Loucy (cell line): Measurements from ENCODE around the gene FOXP1.

Experiments
- H2AFZ ChIP-seq: fragments of 200-600 bp; sonication (generic); 2 replicates; pipeline ENCODE4 v1.6.0; 2016; ENCODE audit warnings: antibody characterized with exemption, mild to moderate bottlenecking, low read length, moderate library complexity
- H3F3A ChIP-seq: fragments of 200-600 bp; 2 replicates; pipeline ENCODE4 v1.6.0; 2016; ENCODE audit warnings: antibody characterized with exemption, low read depth, mild to moderate bottlenecking
- H3K27me3 ChIP-seq: fragments of 200-600 bp; sonication (generic); 2 replicates; pipeline ENCODE4 v1.6.1; 2014; ENCODE audit warnings: low read length, mild to moderate bottlenecking; ENCODE audit not compliant: insufficient read depth, poor library complexity, severe bottlenecking
- H3K36me3 ChIP-seq: fragments of 200-600 bp; sonication (generic); 2 replicates; pipeline ENCODE4 v1.6.1; 2016; ENCODE audit warnings: low read length; ENCODE audit not compliant: insufficient read depth
- H3K4me1 ChIP-seq: fragments of 200-600 bp; sonication (generic); 2 replicates; pipeline ENCODE4 v1.5.1; 2014; ENCODE audit warnings: low read length, mild to moderate bottlenecking; ENCODE audit not compliant: insufficient read depth, poor library complexity, severe bottlenecking
- H3K4me2 ChIP-seq: fragments of 200-600 bp; sonication (generic); 2 replicates; pipeline ENCODE4 v1.6.0; 2014; ENCODE audit warnings: antibody characterized with exemption, low read length, low read depth, mild to moderate bottlenecking; ENCODE audit not compliant: poor library complexity, severe bottlenecking
- H3K4me3 ChIP-seq: fragments of 200-600 bp; sonication (generic); 2 replicates; pipeline ENCODE4 v1.5.1; 2014; ENCODE audit warnings: low read length, mild to moderate bottlenecking, mixed read lengths; ENCODE audit not compliant: poor library complexity, severe bottlenecking
- H3K79me2 ChIP-seq: fragments of 200-600 bp; sonication (generic); 2 replicates; pipeline ENCODE4 v1.6.1; 2014; ENCODE audit warnings: low read length; ENCODE audit not compliant: insufficient read depth
- H3K9ac ChIP-seq: fragments of 200-600 bp; sonication (generic); 2 replicates; pipeline ENCODE4 v1.6.0; 2014; ENCODE audit warnings: mild to moderate bottlenecking, low read depth, low read length, moderate library complexity; ENCODE audit not compliant: poor library complexity, severe bottlenecking
- H3K9me2 ChIP-seq: fragments of 200-600 bp; sonication (generic); replicated peaks from 2 replicates; pipeline ENCODE4 v1.6.1; 2016; ENCODE audit warnings: low read depth, low read length, mixed read lengths
- H3K9me3 ChIP-seq: fragments of 200-600 bp; sonication (generic); 2 replicates; pipeline ENCODE4 v1.6.1; 2014; ENCODE audit warnings: mild to moderate bottlenecking, antibody characterized with exemption, low read length, low read depth; ENCODE audit not compliant: insufficient read depth
- H4K20me1 ChIP-seq: fragments of 200-600 bp; sonication (generic); 2 replicates; pipeline ENCODE4 v1.6.0; 2014; ENCODE audit warnings: antibody characterized with exemption, low read length, mild to moderate bottlenecking; ENCODE audit not compliant: insufficient read depth, poor library complexity, severe bottlenecking
- EZH2phosphoT487 ChIP-seq: fragments of 200-600 bp; IDR thresholded peaks from 2 replicates; pipeline ENCODE4 v1.6.1; 2018; ENCODE audit warnings: antibody characterized with exemption, mild to moderate bottlenecking, moderate library complexity, borderline replicate concordance
- TF ChIP-seq, protein P1 (sequence below): fragments of 200-600 bp; sonication (generic); conservative IDR thresholded peaks from 2 replicates; pipeline ENCODE4 v1.5.1; 2014; ENCODE audit warnings: mild to moderate bottlenecking, antibody characterized with exemption, low read length

Gene FOXP1

DNA sequence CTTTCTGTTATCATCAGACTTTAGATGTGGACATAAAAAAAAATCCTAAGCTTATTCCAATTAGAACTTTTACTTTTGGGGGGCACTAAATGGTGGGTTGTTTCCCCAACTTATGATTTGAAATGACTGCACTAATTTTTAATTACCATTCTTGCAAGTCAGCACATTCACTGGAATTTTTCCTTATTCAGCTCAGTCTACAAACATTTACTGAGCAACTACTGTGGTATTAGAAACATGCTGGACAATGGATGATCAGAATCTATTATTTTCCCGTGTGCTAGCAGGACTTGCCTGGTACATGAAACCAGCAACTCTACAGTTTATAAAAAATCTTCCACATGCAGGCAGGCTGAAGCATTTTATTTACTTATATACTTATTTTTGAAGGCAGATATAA, 273.6 kb downstream of the FOXP1 start:
- H3K36me3 ChIP-seq: no peaks in the 10 kb centered on the region
- H3K4me1 ChIP-seq: peaks cover 55% of the 10 kb centered on the region

DNA sequence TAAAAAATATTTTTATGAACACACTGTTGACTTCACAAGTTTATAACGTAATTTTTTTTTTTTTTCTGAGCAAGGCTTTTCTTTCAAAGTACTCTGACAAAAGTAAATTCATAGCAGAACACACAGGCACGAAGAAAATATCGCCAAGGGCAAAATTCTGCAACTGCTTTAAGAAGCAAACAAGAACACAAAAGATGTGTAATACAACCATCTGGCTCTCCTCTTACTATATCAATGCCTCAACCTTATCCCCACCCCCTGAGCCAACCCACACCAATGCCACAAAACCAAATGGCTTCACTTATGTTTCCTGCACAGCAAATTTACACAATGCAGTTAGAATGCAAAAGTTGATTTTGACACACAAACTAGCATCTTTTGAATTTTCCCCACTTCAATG, 274.2 kb downstream of the FOXP1 start:
- peak overlapping the region; percentile 7 for H3K9ac ChIP-seq
- H3K79me2 ChIP-seq: peaks cover 36% of the 10 kb centered on the region
- H3K9me3 ChIP-seq: no peaks in the 10 kb centered on the region
- no peak overlapping the region for H2AFZ ChIP-seq
- peak overlapping the region; percentile 47 for H3K4me3 ChIP-seq
- H3K4me2 ChIP-seq: peak overlapping the region; percentile 60
- no peaks in the 10 kb centered on the region for H3K9me2 ChIP-seq
- no peaks in the 10 kb centered on the region for H3K36me3 ChIP-seq
- H3K27me3 ChIP-seq: no peaks in the 10 kb centered on the region
- H3K4me1 ChIP-seq: peaks cover 60% of the 10 kb centered on the region
- H3F3A ChIP-seq: peaks cover 7% of the 10 kb centered on the region; the same call in 1 of the 2 replicates
- TF ChIP-seq, protein P1, sequence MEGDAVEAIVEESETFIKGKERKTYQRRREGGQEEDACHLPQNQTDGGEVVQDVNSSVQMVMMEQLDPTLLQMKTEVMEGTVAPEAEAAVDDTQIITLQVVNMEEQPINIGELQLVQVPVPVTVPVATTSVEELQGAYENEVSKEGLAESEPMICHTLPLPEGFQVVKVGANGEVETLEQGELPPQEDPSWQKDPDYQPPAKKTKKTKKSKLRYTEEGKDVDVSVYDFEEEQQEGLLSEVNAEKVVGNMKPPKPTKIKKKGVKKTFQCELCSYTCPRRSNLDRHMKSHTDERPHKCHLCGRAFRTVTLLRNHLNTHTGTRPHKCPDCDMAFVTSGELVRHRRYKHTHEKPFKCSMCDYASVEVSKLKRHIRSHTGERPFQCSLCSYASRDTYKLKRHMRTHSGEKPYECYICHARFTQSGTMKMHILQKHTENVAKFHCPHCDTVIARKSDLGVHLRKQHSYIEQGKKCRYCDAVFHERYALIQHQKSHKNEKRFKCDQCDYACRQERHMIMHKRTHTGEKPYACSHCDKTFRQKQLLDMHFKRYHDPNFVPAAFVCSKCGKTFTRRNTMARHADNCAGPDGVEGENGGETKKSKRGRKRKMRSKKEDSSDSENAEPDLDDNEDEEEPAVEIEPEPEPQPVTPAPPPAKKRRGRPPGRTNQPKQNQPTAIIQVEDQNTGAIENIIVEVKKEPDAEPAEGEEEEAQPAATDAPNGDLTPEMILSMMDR: no peak
- TF ChIP-seq EZH2phosphoT487: no peak
- H4K20me1 ChIP-seq: no peaks in the 10 kb centered on the region

More for the DNA sequence above, 273.6 kb downstream of the FOXP1 start:
- H3K79me2 ChIP-seq: peaks cover 31% of the 10 kb centered on the region
- H3K27me3 ChIP-seq: no peaks in the 10 kb centered on the region
- no peak for TF ChIP-seq EZH2phosphoT487
- TF ChIP-seq, protein P1: no peak
- no peaks in the 10 kb centered on the region for H4K20me1 ChIP-seq
- peak overlapping the region; percentile 47 for H3K4me3 ChIP-seq
- no peaks in the 10 kb centered on the region for H3K9me3 ChIP-seq
- peak overlapping the region; percentile 7 for H3K9ac ChIP-seq
- H3K9me2 ChIP-seq: no peaks in the 10 kb centered on the region
- H2AFZ ChIP-seq: no peak overlapping the region
- H3F3A ChIP-seq: peaks cover 7% of the 10 kb centered on the region; the same call in 1 of the 2 replicates
- peak overlapping the region; percentile 60 for H3K4me2 ChIP-seq

DNA sequence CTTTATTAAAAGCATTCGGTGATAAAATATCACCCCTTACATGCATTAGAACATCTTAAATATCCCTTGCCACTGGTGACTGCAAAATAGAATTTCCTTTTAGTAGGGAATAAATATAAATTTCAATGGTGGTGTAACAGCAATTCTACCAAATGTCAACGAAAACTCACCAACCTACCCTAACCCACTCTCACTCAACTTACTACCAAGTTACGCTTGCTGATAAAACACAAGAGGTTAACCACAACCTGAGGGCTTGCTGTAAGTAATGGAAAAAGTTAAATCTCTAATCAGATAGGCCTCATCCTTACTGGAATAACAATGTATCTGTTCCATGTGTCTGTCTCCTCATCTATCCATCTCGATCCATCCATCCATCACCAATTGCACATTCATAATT, 274.7 kb downstream of the FOXP1 start:
- no peaks in the 10 kb centered on the region for H3K9me3 ChIP-seq
- no peak overlapping the region for H3K9ac ChIP-seq
- no peaks in the 10 kb centered on the region for H3K27me3 ChIP-seq
- no peak for TF ChIP-seq EZH2phosphoT487
- H3K4me1 ChIP-seq: peaks cover 65% of the 10 kb centered on the region
- H3F3A ChIP-seq: peaks cover 7% of the 10 kb centered on the region; the same call in 1 of the 2 replicates
- no peaks in the 10 kb centered on the region for H3K9me2 ChIP-seq
- H3K4me2 ChIP-seq: peak overlapping the region; percentile 60
- peaks cover 41% of the 10 kb centered on the region for H3K79me2 ChIP-seq
- H3K4me3 ChIP-seq: peak overlapping the region; percentile 47
- no peaks in the 10 kb centered on the region for H3K36me3 ChIP-seq
- no peak overlapping the region for H2AFZ ChIP-seq
- no peaks in the 10 kb centered on the region for H4K20me1 ChIP-seq

DNA sequence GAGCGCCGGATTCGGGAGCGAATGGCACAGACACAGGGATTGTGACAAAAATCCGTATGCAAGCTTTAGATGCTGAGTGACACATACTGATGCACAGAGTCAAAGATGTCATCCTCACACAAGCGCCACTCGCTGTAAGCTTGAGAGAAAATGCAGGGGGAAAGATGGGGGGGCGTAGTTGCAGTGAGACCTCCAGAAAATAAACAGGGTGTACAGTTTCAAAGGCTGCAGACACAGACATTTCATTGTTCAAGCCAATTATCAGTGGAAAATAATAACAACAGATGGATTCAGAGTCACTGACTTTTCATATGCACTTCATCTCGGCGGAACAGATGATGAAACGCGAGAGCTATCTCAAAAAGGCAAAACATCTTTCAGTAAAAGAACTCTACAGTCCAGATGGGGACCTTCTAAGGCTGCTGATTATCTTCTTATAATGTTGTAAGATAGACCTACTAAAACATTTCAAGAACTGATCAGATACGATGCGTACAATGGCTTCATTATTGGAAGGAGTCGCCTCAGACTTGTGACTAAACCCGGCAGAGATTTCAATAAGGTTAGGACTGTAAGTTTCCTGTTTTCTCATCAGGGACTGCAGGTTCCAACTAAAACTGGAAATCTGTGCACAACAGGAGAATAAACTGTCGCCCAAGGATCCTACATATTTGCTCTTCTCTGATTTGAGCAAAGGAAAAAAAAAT, 275.4 kb downstream of the FOXP1 start:
- Histone ChIP-seq H3K4me2 (peak overlapping the region; percentile 60), H3K4me1 (peaks cover 72% of the 10 kb centered on the region), H3K79me2 (peaks cover 48% of the 10 kb centered on the region), H3K9me2 (no peaks in the 10 kb centered on the region), H3K27me3 (no peaks in the 10 kb centered on the region), H3K4me3 (no peak overlapping the region), H4K20me1 (no peaks in the 10 kb centered on the region), H2AFZ (no peak overlapping the region), H3F3A (peaks cover 7% of the 10 kb centered on the region; the same call in 1 of the 2 replicates), H3K36me3 (no peaks in the 10 kb centered on the region), H3K9me3 (no peaks in the 10 kb centered on the region), H3K9ac (no peak overlapping the region)
- TF ChIP-seq, protein P1: no peak
- no peak for TF ChIP-seq EZH2phosphoT487
